ENCODE results near the gene KLF14. TPM values are rescaled to one million over a fixed set of nuclear protein-coding genes. Genes with fewer than 3 reads are reported as not detected.
"Not testable (repeated sequence)": the region's sequence is repeated elsewhere in the genome, so short reads cannot be mapped to it uniquely, and the experiment has no call there.

Gene KLF14
- total RNA-seq, 1 donor from 2014 or later, result not detected

GRCh38 chr7:130700760-130701159, 33.2 kb downstream of the KLF14 start:
- no peak overlapping the region for H3K27ac Mint-ChIP-seq
- H3K4me1 Mint-ChIP-seq (ENCODE audit: low read depth), result no peaks in the 10 kb centered on the region
- H3K27me3 Mint-ChIP-seq (ENCODE audit: low read depth), result peaks cover 12% of the 10 kb centered on the region
- DNase-seq (ENCODE audit: low spot score), result no peak
- no peaks in the 10 kb centered on the region for H3K9me3 Mint-ChIP-seq
- no peak overlapping the region for H3K4me3 Mint-ChIP-seq (ENCODE audit: low read depth)
- H3K36me3 Mint-ChIP-seq (ENCODE audit: low read depth), result no peaks in the 10 kb centered on the region
- intact Hi-C loops (cut with micrococcal nuclease), result no loop called here

GRCh38 chr7:130699686-130700085, 34.3 kb downstream of the KLF14 start:
- Mint-ChIP-seq H3K27ac (no peak overlapping the region), H3K36me3 (ENCODE audit: low read depth) (no peaks in the 10 kb centered on the region), H3K4me1 (ENCODE audit: low read depth) (no peaks in the 10 kb centered on the region), H3K27me3 (ENCODE audit: low read depth) (peaks cover 10% of the 10 kb centered on the region), H3K4me3 (ENCODE audit: low read depth) (no peak overlapping the region), H3K9me3 (no peaks in the 10 kb centered on the region)
- no peak for DNase-seq (ENCODE audit: low spot score)
- intact Hi-C loops (cut with micrococcal nuclease), result no loop called here

GRCh38 chr7:130697820-130698219, 36.2 kb downstream of the KLF14 start:
- peaks cover 6% of the 10 kb centered on the region for H3K27me3 Mint-ChIP-seq (ENCODE audit: low read depth)
- intact Hi-C loops (cut with micrococcal nuclease), result no loop called here
- no peaks in the 10 kb centered on the region for H3K4me1 Mint-ChIP-seq (ENCODE audit: low read depth)
- H3K27ac Mint-ChIP-seq, result no peak overlapping the region
- H3K36me3 Mint-ChIP-seq (ENCODE audit: low read depth), result no peaks in the 10 kb centered on the region
- H3K9me3 Mint-ChIP-seq, result no peaks in the 10 kb centered on the region
- no peak overlapping the region for H3K4me3 Mint-ChIP-seq (ENCODE audit: low read depth)
- no peak for DNase-seq (ENCODE audit: low spot score)

DNA sequence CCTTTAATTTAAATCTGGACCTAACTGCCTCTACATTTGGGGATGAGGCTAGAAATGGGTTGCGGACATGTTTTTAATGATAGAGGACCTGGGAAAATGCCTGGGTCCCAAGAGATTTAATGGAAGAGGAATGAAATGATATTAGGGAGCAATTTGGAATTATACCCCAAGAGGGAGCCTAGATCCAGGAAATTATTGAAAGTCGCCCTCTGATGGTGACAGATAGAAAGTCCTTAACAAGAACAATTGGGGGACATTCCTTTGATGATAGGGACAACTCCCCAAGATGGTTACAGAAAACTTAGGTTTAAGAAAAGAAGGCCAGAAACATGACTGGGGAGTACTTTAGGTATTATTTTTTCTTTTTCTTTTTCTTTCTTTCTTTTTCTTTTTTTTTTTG, 38.2 kb downstream of the KLF14 start:
- Mint-ChIP-seq H3K27me3 (ENCODE audit: low read depth) (no peaks in the 10 kb centered on the region), H3K36me3 (ENCODE audit: low read depth) (no peaks in the 10 kb centered on the region)
- intact Hi-C loops (cut with micrococcal nuclease), result no loop called here

DNA sequence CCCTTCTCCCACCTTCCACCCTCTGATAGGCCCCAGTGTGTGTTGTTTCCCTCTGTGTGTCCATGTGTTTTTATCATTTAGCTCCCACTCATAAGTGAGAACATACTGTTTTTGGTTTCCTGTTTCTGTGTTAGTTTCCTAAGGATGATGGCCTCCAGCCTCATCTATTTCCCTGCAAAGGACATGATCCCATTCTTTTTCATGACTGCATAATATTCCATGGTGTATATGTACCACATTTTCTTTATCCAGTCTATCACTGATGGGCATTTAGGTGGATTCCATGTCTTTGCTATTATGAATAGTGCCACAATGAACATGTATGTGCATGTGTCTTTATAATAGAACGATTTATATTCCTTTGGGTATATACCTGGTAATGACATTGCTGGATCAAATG, 41.6 kb downstream of the KLF14 start:
- peaks cover 18% of the 10 kb centered on the region for H3K9me3 Mint-ChIP-seq
- H3K27ac Mint-ChIP-seq; H3K4me3 Mint-ChIP-seq (ENCODE audit: low read depth); H3K27me3 Mint-ChIP-seq (ENCODE audit: low read depth); DNase-seq (ENCODE audit: low spot score); H3K36me3 Mint-ChIP-seq (ENCODE audit: low read depth); H3K4me1 Mint-ChIP-seq (ENCODE audit: low read depth); intact Hi-C loops (cut with micrococcal nuclease): not testable (repeated sequence)

More for the DNA sequence above, 38.2 kb downstream of the KLF14 start:
- Mint-ChIP-seq H3K27ac (no peak overlapping the region), H3K4me1 (ENCODE audit: low read depth) (no peaks in the 10 kb centered on the region), H3K4me3 (ENCODE audit: low read depth) (no peak overlapping the region), H3K9me3 (peaks cover 17% of the 10 kb centered on the region)
- no peak for DNase-seq (ENCODE audit: low spot score)

DNA sequence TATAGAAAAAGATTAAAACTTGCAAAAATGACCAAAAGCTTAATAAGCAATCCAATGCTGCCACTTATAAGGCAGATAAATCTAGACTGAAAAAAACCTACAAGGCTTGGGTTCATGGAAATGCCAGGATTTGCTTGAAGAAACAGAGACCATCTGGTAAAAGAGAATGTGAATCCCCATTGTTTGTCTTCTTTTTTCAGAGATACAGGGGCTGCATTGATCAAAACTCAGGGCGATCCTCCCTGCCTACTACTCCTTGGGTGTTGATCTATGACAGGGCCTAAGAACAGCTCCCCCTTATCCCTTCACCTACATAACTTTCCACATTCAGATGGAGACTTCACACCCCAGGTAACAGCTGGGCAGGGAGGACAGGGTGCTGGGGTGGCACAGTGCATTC, 44.3 kb downstream of the KLF14 start:
- Mint-ChIP-seq H3K27ac (no peak overlapping the region), H3K9me3 (peaks cover 21% of the 10 kb centered on the region), H3K4me1 (ENCODE audit: low read depth) (no peaks in the 10 kb centered on the region), H3K27me3 (ENCODE audit: low read depth) (no peaks in the 10 kb centered on the region), H3K36me3 (ENCODE audit: low read depth) (no peaks in the 10 kb centered on the region), H3K4me3 (ENCODE audit: low read depth) (no peak overlapping the region)
- intact Hi-C loops (cut with micrococcal nuclease), result no loop called here
- no peak for DNase-seq (ENCODE audit: low spot score)

DNA sequence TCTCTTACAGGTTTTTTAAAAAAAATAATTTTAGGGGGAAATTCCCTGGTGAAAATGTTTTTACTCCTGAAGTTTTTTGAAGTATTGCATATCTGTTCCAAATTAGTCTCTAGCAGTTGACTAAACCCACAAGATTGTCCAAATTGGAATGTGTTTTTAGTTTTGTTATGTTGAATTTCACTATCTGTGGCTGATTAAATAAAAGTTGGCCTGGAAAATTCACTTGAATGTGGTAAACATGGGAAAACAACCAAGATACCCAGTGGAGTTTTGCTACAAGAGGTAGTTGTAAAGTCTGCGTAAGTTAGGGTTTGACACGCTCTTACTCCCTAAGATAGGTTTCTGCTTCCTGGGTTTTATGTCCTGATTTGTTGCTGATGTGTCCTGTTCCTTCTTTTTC, 51.0 kb downstream of the KLF14 start:
- Mint-ChIP-seq H3K27ac (no peak overlapping the region), H3K27me3 (ENCODE audit: low read depth) (peaks cover 6% of the 10 kb centered on the region), H3K9me3 (peaks cover 4% of the 10 kb centered on the region), H3K4me1 (ENCODE audit: low read depth) (no peaks in the 10 kb centered on the region), H3K4me3 (ENCODE audit: low read depth) (no peak overlapping the region), H3K36me3 (ENCODE audit: low read depth) (no peaks in the 10 kb centered on the region)
- DNase-seq (ENCODE audit: low spot score), result no peak
- intact Hi-C loops (cut with micrococcal nuclease), result no loop called here

Other genes starting within 250 kb of the KLF14 start
- 3.1 and 3.6 TPM in 2 replicates for gene MEST, start 242.1 kb downstream of the KLF14 start, total RNA-seq
- 26.7 and 27.4 TPM in 2 replicates for gene COPG2, start 65.5 kb downstream of the KLF14 start, total RNA-seq
- gene TSGA13, start 47.7 kb downstream of the KLF14 start, total RNA-seq, result not detected in 2 replicates

All from activated T-helper 2 cell treated with anti-CD3 and anti-CD28 coated beads, Interferon-gamma antibody, Interleukin-2, Interleukin-4, amounts not matched to agents 10 μg/mL and 5 μg/mL and 100 μg/mL, durations not matched to agents 14 hours and 24 hours and 36 hours (primary cell).